ENCODE data around the gene CCDC33.

The CCDC33 gene

DNA sequence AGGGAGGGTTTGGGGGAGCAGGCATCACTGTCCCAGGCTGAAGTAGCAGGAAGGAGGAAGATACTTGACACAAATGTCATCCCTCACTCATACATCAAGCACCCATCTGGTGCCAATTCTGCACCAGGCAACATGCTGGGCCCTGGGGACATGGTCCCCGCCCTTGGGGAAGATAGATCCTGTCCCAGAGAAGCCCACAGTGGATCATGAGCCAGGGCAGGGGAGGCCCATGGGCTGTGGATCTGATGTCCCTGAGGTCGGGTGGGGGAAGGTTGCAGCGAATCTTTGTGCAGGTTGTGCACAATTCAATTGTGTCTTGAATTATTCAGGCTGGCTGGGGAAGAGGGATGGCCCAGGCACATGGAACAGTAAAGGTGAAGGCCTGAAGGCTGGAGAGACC lies 6.4 kb upstream of the CCDC33 start:
- no peak for DNase-seq (ENCODE audit: low spot score)

DNA sequence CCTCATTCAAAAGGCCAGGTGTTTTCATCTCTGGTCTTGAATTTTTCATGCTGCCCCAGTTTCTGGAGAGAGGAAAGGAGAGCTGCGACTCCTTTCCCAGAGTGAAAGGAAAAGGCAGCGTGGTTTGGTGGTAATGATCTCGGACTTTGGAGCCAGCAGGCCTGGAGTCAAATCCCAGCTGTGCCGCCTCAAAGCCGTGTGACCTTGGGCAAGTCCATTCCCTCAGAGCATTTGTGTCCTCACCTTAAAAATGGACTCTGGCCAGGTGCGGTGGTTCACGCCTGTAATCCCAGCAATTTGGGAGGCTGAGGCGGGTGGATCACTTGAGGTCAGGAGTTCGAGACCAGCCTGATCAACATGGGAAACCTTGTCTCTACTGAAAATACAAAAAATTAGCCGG lies 4.7 kb upstream of the CCDC33 start:
- DNase-seq (ENCODE audit: low spot score) = no peak

DNA sequence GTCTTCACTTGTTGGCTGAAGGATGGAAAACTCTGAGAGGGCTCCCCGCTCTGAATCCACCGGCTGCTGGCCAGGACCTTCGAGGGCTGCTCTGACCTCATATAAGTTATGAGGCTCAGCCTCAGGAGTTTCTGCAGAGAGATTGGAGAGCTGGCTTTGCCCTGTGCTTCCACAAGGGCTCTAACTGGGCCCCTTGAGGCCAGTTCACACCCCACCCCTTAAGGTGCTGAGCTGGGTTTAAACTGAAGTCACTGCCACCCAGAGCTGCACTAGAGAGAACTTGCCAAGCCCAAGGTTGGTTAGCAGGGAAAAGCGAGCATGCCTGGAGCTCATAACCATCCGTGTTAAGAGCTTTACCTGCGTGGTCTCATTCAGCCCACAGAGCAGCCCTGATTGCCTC lies 2.8 kb upstream of the CCDC33 start:
- DNase-seq (ENCODE audit: low spot score) = no peak

DNA sequence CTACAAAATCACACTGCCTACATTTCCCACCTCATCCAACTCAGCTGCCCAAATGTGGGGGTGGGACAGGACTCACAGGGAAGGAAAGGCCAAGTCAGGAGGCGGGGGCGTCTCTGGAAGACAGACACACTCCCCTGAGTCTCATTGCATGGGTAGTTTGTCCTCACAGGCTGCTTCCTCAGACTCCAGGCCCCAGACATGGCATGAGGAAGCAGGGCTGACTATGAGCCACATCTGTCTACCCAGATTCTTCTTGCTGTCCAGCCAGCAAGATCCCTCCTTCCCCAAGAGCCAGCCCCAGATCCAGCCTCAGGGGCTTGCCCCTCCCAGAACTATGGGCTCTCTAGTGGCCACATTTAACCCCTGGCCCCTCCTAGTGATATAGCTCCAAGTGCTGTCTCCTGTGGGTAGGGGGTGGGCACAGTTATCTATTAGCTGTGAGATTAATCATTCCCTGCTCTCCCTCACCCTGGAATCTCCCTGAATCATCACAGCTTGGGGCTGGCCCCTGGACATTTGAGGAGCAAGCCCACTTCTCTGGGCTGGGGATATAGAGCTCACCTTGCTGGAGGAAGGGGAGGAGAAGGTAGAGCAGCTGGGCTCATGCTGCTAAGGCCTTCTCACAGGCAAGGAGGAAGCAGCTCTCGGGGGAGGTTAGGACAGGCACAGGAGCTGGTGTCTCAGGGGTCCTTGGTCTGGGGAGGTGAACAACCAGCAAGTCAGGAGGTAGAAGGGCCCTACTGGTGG lies 2.1 kb upstream of the CCDC33 start:
- no peak for DNase-seq (ENCODE audit: low spot score)

DNA sequence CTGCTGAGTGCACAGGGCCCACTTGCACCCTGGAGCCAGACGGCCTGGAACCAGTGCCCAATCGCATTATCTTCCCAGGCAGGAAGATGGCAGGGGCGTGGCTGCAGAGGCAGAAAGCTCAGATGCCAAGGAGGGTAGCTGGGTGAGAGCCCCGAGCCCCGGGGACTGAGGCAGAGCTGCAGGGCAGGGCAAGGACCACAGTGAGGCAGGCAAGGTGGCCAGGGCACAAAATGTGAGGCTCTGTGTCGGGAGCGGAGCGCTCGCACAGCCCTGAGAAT lies 1.6 kb upstream of the CCDC33 start:
- no peak for DNase-seq (ENCODE audit: low spot score)

DNA sequence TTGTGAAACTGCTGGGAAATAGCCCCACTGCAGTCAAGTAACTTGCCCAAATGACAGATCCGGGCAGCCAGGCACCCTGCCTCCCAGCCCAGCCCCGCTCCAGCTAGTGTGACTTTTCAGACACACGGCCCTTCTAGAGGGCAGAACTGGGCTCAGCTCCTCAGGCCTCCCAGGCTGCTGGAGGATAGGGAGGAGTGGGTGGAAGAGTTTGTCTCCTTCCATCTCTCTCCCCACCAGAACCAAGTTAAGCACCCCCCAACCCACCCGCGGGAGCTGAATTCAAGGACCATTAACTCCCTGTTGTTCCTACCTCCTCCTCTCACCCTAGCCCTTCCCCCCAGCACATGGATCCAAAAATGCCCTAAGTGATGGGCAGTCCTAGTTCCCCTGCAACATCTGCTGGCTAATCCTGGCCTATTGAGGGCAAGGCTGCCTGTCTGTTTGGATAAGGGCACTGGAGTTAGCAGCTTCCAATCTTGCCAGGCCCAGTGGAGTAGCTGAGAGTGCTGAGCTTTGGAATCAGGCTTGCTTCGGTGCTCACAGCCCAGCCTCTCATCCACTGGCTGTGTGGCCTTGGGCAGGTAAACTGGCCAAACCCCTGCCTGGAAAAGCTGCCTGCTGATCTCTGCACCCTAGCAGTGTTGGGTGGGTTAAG lies 3.1 kb downstream of the CCDC33 start:
- no peak for DNase-seq (ENCODE audit: low spot score)

DNA sequence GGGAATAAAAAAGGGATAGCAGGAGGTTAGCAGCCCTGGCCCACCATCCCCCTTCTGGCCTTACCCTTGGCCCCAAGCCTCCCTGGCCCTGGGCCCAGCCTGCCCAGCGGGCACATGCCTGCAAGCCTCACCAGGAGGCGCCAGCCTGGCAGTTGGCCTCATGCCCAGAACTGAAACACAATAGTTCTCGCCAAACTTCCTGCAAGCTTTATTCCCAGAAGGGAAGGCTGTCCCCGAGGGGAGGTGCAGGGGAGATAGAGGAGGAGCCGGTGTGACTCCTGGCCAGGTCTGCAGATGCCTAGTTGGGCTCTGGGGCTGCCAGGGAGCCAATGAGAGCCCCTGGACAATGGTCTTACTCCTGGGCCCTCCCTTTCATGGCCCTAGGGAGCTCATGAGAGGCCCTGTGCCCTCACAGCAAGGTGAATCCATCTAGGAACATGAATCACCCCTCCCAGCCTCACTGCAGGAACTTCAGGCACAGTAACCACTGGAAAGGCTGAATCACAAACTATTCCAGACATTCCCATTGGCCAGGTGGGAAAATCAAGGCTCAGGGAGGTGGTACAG lies 4.0 kb downstream of the CCDC33 start:
- no peak for DNase-seq (ENCODE audit: low spot score)

DNA sequence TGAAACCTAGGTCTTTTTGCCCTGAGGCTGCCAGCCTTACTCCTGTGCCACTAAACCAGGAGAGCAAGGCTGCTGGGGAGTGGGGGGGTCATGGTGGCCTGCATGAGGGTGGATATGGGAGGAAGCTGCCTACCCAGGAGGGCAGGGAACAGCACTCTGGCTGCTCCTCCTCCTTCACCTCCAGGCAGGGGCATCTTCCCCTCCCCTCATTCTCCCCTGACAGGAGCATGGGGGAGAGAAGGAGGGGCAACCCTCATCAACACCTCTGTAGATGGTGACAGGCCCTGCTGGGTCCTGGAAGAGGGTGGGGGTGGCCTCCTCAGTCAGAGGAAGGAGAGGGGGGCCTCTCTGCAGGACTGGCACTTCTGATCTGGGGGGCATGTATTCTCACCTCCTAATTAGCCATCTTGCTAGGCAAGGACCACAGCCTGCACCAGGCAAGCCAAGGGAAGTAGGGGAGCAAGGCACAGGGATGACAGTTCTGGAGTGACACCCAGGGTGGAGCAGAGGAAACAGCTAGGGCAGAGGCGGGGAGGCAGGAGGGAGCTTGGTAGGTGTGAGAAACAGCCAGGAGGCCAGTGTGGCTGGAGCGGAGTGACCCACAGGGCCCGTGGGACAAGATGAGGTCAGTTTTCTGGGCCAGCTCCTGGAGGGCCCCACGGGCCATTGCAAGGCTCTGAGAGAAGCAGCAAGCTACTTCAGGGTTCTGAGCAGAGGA lies 4.9 kb downstream of the CCDC33 start:
- DNase-seq (ENCODE audit: low spot score) = no peak

DNA sequence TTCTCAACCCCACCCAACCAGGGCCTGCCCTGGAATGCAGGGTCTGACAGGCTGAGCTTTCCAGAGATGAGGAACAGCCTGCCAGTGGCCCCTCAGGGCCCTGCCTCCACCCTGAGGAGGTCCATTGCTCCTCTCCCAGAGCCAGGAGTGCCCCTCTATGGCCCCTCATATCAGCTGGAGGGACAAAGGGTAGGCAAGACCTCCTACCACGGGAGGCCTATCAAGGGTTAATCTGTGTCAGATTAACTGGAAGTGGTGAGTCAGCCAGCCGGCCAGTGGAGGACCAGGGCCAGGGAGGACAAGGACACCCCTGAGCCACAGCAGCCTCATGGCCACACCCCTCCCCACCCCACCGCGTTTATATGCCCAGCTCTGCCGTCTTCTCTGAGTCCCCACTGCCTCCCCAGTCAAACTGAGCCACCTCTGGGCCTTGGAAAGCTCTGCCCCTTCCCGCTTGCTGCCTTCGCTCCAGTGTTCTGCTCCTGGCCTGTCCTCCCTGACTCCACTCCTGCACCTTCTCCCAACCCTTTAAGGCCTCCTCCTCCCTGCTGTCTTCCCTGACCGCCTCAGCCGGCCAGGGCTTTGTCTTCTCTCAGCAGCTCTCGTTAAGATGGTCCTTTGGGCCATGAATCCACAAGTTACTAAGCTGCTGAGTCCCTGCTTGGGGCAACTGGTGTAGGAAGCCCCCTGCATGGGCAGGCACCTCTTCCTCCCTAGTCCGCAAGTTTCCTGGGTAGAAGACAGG lies 6.5 kb downstream of the CCDC33 start:
- no peak for DNase-seq (ENCODE audit: low spot score)

DNA sequence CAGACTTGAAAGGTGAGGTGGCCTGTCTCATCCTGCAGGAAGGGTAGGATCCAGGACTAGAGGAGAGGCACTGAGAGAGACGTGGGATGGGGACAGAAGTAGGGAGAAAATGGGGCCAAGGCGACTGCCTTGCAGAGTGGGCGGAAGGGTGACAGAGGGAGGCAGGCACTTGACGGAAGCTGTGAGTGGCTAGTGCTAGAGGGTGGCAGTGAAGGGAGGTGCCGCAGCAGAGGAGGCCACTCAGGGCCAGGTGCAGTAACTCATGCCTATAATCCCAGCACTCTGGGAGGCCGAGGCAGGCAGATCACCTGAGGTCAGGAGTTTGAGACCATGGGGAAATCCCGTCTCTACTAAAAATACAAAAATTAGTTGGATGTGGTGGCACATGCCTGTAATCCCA lies 7.3 kb downstream of the CCDC33 start:
- DNase-seq (ENCODE audit: low spot score) = no peak

DNA sequence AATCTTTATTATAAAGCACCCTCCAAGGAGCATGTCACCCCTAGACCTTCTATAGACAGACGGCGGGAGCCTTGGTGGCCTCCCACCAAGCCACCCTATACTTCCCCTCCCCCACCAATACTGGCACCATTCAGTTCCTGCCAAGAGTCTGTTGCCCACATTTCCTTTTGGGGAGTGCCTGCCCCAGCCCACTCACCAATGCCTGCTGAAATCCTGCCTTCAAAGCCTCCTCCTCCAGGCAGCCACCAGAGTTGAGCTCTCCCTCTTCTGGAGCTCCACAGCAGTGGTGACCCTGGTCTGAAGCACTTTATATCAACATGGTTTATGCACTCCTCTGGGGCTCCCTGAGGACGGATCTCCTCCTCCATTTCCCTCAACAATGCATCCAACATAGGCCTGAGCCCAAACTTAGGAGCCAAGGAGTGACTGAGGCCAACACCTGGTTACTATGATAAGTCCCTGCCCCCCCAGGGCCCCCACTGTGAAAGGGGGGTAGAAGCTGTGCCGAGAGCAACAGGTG lies 8.8 kb downstream of the CCDC33 start:
- DNase-seq (ENCODE audit: low spot score) = no peak

DNA sequence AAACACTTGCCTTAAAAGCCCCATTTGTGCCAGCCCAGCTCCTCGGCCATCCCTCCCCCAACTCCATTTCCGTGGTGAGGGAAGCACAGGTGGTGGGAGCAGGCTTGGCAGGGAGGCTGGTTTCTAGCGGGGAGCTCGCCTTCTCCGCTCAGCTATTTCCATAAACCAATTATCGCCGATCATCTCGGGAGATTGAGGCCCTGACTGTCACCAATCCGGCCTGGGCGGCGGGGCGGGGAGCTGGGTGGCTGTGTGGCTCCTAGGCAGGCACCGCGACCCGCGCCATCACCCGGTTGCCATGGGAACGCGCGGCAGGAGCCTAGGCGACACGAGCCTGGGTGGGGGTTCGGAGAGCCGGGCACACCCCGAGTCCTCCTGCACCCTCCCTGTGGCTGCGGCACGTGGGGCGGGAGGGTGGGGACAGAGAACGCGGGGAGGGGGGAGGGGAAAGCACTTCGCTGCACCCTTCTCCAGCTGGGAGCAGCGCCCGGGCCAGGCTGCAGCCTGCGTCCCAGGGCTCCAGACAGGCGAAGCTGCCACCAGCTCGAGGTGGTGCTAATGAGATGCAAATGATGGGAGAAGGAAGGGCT lies 9.3 kb downstream of the CCDC33 start:
- DNase-seq (ENCODE audit: low spot score) = no peak

DNA sequence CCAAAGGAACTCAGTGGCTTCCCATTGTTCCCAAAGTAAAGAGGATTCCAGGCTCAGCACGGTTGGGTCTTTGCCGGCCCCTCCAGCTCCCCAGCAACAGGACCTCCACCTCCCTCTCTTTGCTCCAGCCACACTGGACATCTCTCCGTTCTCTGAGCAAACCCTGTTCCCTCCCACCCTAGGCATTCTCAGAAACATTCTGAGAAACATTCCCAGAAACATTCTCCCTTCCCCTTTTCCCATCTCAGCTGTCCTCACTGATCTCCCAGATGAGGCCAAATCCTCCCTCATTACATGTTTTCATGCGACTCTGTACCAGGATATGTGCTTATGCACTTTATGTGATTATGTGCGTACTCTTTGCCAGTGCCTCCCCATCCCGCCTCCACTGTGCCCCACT lies 14.1 kb downstream of the CCDC33 start:
- DNase-seq (ENCODE audit: low spot score) = no peak

DNA sequence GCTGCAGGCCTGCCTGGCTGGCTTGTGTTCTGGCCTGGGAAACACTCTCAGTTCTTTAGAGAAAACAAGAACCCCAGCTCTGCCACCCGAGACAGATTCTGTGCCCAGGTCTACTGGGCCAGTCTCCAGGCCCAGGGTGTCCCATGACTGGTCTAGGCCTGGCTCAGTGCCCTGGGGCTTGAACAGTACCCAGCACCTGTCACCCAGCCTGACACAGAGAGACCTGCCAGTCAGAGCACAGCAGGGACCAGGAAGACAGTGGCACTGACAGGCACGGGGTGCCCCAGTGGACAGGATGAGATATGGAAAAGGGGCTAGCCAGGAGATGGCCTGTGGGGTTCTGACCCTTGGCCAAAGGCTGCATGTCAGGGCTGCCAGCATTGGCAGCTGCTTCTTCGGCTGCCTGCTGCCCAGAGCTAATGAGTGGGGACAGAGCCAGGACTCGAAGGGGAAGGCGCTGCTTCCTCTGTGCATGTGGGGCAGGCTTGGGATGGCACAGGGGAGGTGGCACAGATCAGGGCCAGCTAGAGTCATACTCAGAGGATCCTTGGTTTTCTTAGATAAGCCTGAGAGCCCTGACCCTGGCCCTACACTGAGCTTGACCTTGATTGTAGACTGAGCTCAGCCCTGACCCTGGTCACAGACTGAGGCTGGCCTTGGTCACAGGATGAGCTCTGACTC lies 15.1 kb downstream of the CCDC33 start:
- DNase-seq (ENCODE audit: low spot score) = no peak

DNA sequence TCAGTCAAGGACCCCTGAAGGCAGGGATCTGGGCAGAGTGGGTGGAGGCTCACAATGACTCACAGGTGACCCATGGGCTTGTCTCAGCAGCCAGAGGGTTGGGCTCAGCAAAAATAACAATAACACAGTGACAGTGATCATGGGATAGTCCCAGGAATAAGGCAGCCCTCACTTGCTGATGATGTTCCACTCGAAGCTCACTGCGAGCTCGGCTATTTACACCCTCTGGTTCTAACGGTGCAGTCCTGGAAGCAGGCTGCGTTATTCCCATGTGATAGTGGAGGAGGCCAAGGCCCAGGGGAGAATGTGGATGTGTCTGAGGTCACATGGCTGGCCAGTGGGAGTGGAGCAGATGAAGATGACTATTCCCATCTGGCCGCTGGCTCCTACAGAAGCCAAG lies 16.2 kb downstream of the CCDC33 start:
- DNase-seq (ENCODE audit: low spot score) = no peak

DNA sequence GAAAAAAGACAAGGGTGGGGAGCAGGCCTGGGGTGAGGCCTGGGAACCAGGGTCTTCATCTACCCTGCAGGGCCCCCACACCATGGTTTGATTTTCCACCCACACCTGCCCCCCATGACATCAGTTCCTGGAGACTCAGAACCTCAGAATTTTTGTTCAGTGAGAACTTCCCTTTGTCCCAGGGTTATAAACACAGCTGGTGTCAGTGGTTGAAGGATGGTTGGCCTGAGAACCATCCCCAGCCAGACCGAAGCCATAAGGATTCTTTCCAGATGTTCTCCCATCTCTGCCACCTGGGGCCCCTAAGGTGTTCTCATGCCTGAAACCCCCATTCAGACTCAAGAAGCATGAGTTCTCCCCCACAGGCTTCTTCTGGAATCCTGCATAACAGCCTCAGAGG lies 16.6 kb downstream of the CCDC33 start:
- DNase-seq (ENCODE audit: low spot score) = no peak

DNA sequence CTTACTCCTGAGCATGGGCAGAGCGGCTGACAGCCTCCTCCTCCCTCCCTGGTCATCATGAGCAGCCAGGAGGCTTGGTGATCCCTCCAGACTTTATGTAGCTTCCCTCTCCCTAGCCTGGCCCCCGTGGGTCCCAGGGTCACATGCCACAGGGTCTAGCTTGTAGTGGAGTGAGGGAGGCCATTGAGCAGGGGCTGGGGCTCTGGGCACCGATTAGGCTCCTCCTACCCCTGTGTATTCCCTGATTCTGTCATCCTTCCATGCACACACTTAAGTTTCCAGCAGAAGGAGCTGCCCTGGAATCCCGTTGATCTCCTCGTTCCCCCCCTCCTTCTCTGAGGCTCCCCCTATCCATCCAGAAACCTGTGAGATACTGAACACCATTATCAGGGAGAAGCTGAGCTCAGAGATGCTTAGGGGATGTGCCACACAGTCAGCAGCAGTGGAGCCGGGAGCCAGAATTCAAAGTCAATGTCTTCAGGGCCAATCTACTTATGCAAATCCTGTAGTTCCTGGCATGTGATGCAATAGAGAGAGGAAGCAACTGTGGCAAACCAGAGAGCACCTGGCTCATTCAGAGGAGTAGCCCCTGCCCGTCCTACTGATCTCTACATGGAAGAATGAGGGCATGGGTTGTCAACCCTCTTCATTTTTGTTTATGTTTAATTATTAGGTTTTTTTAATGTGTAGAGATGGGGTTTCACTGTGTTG lies 17.2 kb downstream of the CCDC33 start:
- DNase-seq (ENCODE audit: low spot score) = no peak

DNA sequence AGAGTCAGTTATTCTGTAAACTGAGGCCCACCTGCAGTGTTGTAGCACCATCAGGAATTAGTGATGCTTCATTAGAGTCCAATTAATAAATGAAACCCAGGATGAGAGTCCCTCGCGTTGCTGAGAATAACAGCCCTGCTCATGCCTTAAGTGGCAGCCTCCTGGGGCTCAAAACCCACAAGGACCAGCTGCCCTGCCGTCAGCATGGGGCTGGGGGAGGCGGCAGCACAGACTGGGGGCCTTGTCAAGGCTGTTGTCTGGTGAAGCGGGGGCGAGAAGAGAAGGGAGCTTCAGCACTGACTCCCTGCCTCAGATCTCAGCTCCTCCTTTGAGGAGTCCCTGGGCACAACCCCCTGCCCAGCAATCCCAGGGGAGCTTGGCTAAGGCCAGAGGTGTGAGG lies 21.0 kb downstream of the CCDC33 start:
- DNase-seq (ENCODE audit: low spot score) = no peak

DNA sequence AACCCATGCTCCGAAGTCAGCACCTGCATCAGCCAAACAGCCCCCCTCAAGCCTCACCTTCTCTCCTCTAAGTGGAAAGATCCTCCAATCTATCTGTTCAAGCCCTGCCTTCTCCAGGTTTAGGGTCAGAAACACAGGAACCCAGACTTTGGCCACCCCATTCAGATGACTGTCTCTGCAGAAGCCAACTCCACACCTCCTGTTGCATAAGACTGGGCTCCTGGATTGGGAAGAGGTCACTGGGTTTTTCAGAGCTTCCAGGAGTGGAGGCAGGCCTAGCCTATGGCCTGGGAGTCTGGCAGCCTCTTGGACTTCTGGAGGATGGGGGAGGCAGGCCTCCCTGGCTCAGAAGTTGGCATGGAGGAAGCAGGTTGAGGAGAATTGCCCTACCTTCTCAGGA lies 21.5 kb downstream of the CCDC33 start:
- no peak for DNase-seq (ENCODE audit: low spot score)

DNA sequence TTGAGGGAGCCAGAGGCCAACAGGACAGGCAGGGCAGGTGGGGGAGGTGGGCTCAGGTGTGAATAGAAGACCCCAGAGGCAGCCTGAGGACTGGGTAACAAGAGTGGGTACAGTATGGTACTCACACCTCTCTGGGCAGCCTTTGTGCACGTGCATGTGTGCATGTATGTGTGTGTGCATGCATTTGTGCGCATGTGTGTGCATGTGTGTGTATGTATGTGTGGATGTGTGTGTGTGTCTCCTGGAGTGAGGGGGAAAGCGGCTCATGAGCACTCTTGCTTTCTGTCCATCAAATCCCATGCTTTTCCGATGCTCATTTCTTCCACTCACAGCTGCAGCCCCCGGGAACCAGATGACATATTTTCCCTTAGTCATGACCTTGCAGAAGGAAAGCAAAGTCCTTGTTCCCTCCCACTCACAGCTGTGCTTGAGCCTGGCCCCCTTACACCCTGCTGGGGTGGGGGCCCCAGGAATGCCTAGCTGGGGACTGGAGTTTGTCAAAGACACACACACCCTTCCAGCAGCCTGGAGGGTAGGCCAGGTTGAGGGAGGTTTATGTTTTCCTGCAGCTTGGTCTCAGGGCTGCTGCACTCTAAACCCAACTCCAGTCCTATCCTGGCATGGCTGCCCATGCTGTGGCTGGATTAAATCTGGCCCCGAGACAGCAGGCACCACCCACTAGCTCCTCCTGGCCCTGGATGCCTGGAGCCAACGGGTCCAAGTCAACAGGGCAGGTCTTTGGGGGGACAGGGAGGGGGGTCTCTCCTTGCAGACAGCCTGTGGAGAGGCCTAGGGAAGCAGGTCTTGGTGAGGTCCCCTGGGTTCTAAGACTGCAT lies 22.5 kb downstream of the CCDC33 start:
- no peak for DNase-seq (ENCODE audit: low spot score)

Data from HuH-7 (cell line).